A673 (cell line): ENCODE measurements around the gene RGS1.

Source experiments
- EZH2 ChIP-seq: fragments of 200-600 bp; sonication (generic); IDR thresholded peaks from 2 replicates; pipeline ENCODE4 v1.6.1; 2017; ENCODE audit warnings: borderline replicate concordance, low read depth, mild to moderate bottlenecking, mixed read lengths, antibody characterized with exemption, low read length; ENCODE audit not compliant: poor library complexity, severe bottlenecking
- TF ChIP-seq, protein P1 (sequence below): fragments of 300-800, 200-600 bp; sonication (generic); conservative IDR thresholded peaks from 2 replicates; pipeline ENCODE4 v1.5.1; 2017; ENCODE audit warnings: low read depth, mild to moderate bottlenecking, antibody characterized with exemption, low read length, moderate library complexity, mixed read lengths

DNA sequence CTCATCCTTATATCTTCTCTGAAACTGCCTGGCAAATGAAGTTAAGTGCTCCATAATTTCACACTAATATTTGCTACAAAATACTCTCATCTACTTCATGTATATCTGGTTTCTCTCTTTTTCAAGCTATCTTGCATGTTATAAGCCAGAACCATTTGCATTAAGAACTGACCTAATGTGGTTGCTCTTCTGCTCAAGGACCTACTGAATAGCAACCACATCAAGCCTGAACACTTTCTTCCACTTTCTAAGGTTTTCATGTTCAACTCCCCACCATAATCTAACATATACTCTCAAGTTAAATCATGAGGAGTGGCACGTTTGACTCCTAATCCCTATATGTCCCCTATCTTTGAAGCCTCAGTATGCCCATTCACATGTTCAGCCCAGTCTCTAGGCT, 27.2 kb downstream of the RGS1 start:
- TF ChIP-seq EZH2 = no peak
- TF ChIP-seq, protein P1, sequence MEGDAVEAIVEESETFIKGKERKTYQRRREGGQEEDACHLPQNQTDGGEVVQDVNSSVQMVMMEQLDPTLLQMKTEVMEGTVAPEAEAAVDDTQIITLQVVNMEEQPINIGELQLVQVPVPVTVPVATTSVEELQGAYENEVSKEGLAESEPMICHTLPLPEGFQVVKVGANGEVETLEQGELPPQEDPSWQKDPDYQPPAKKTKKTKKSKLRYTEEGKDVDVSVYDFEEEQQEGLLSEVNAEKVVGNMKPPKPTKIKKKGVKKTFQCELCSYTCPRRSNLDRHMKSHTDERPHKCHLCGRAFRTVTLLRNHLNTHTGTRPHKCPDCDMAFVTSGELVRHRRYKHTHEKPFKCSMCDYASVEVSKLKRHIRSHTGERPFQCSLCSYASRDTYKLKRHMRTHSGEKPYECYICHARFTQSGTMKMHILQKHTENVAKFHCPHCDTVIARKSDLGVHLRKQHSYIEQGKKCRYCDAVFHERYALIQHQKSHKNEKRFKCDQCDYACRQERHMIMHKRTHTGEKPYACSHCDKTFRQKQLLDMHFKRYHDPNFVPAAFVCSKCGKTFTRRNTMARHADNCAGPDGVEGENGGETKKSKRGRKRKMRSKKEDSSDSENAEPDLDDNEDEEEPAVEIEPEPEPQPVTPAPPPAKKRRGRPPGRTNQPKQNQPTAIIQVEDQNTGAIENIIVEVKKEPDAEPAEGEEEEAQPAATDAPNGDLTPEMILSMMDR = no peak
